Ascending aorta (tissue), 2 donors: ENCODE results near the gene CCL18. TPM values are rescaled to one million over a fixed set of nuclear protein-coding genes. Genes with fewer than 3 reads are reported as not detected.

Experiments used
- DNase-seq, 2 donors: peaks; one replicate each; pipeline ENCODE4 v3.0.0-alpha.2; 2019; ENCODE audit warnings: low spot score in 2 of 2
- H3K27ac ChIP-seq, 2 donors: fragments of 200-600 bp; sonication (generic); one replicate each; pipeline ENCODE4 v1.5.1; 2016 to 2017; ENCODE audit warnings: mild to moderate bottlenecking in 1 of 2
- H3K27me3 ChIP-seq: fragments of 200-600 bp; sonication (generic); one replicate; pipeline ENCODE4 v1.5.1; 2017
- H3K36me3 ChIP-seq, 2 donors: fragments of 200-600 bp; sonication (generic); one replicate each; pipeline ENCODE4 v1.5.1; 2016
- H3K4me1 ChIP-seq, 2 donors: fragments of 200-600 bp; sonication (generic); one replicate each; pipeline ENCODE4 v1.5.1; 2016 to 2017; ENCODE audit warnings: mild to moderate bottlenecking in 1 of 2
- H3K4me3 ChIP-seq, 2 donors: fragments of 200-600 bp; sonication (generic); one replicate each; pipeline ENCODE4 v1.5.1; 2016 to 2017; ENCODE audit warnings: mild to moderate bottlenecking in 1 of 2
- H3K9me3 ChIP-seq, 2 donors: fragments of 200-600 bp; sonication (generic); one replicate each; pipeline ENCODE4 v1.5.1; 2016
- CTCF ChIP-seq, 3 experiments: fragments of 200-600 bp in 2 of 3; fragments of 450-650 bp in 1 of 3; sonication (generic) in 2 of 3; IDR thresholded peaks; one replicate each; pipeline ENCODE4 v1.5.1; 2016 to 2019; ENCODE audit warnings: antibody characterized with exemption in 3 of 3, mild to moderate bottlenecking in 1 of 3, moderate library complexity in 1 of 3
- intact Hi-C: fragments of 100-400 bp; cut with DNase I; formaldehyde crosslinking; loops from one replicate; pipeline ENCODE4 v1.15.1; 2023
- total RNA-seq: library from RNA; depleted of rRNA; stranded (reverse); fragments of >200 nt; gene quantifications from one replicate; pipeline ENCODE4 v1.1.0, GENCODE V29; 2016

The CCL18 gene
- total RNA-seq, 1 donor from 2014 or later, result not detected

- Histone ChIP-seq H3K36me3 (no peaks in the 10 kb centered on the region), H3K4me1 (no peaks in the 10 kb centered on the region), H3K9me3 (no peaks in the 10 kb centered on the region), H3K27ac (no peak overlapping the region), H3K27me3 (no peaks in the 10 kb centered on the region), H3K4me3 (no peak overlapping the region)
- intact Hi-C loops, result no loop called here
- no peak for TF ChIP-seq CTCF (IDR thresholded peaks at IDR 0.05)
- no peak for DNase-seq
These were observed 39.8 kb upstream of the CCL18 start for GRCh38 chr17:36024106-36024869.

- Histone ChIP-seq H3K27me3 (no peaks in the 10 kb centered on the region), H3K9me3 (no peaks in the 10 kb centered on the region), H3K4me1 (no peaks in the 10 kb centered on the region), H3K4me3 (no peak overlapping the region), H3K36me3 (no peaks in the 10 kb centered on the region), H3K27ac (no peak overlapping the region)
- DNase-seq, result no peak
- no peak for TF ChIP-seq CTCF (IDR thresholded peaks at IDR 0.05)
- intact Hi-C loops, result no loop called here
These were observed 36.3 kb upstream of the CCL18 start for GRCh38 chr17:36027761-36028160.

GRCh38 chr17:36030956-36031355 lies 33.1 kb upstream of the CCL18 start:
- Histone ChIP-seq H3K4me3 (no peak overlapping the region), H3K27ac (no peak overlapping the region), H3K9me3 (no peaks in the 10 kb centered on the region), H3K36me3 (no peaks in the 10 kb centered on the region), H3K27me3 (no peaks in the 10 kb centered on the region), H3K4me1 (no peaks in the 10 kb centered on the region)
- no peak for TF ChIP-seq CTCF (IDR thresholded peaks at IDR 0.05)
- DNase-seq, result no peak
- intact Hi-C loops, result no loop called here

- Histone ChIP-seq H3K27me3 (no peaks in the 10 kb centered on the region), H3K27ac (no peak overlapping the region), H3K9me3 (no peaks in the 10 kb centered on the region), H3K4me3 (no peak overlapping the region), H3K4me1 (no peaks in the 10 kb centered on the region), H3K36me3 (no peaks in the 10 kb centered on the region)
- intact Hi-C loops, result no loop called here
- TF ChIP-seq CTCF (IDR thresholded peaks at IDR 0.05), result no peak
- no peak for DNase-seq
These were observed 29.9 kb upstream of the CCL18 start for GRCh38 chr17:36034127-36034526.

- no peaks in the 10 kb centered on the region for H3K4me1 ChIP-seq
- no peak for TF ChIP-seq CTCF (IDR thresholded peaks at IDR 0.05)
- no peaks in the 10 kb centered on the region for H3K36me3 ChIP-seq
- no peak overlapping the region for H3K4me3 ChIP-seq
- no peak for DNase-seq
- no peak overlapping the region for H3K27ac ChIP-seq
- intact Hi-C loops, result no loop called here
- no peaks in the 10 kb centered on the region for H3K27me3 ChIP-seq
- no peaks in the 10 kb centered on the region for H3K9me3 ChIP-seq
These were observed 27.8 kb upstream of the CCL18 start for GRCh38 chr17:36036235-36036634.
